GM23248 (cell line): Measurements from ENCODE around the gene CD8A. TPM values are rescaled to one million over a fixed set of nuclear protein-coding genes. Genes with fewer than 3 reads are reported as not detected.

Experiments
- DNase-seq: peaks from one replicate; pipeline ENCODE4 v3.0.0-alpha.2; 2015
- H2AFZ ChIP-seq: fragments of 200-600 bp; sonication (generic); 2 replicates; pipeline ENCODE4 v1.6.1; 2016; ENCODE audit warnings: antibody characterized with exemption
- H3F3A ChIP-seq: fragments of 200-600 bp; sonication (generic); 2 replicates; pipeline ENCODE4 v1.6.1; 2016; ENCODE audit warnings: mild to moderate bottlenecking, antibody characterized with exemption, mixed run types; ENCODE audit not compliant: insufficient read depth
- H3K27ac ChIP-seq: fragments of 200-600 bp; sonication (generic); 2 replicates; pipeline ENCODE4 v1.5.1; 2016; ENCODE audit warnings: mild to moderate bottlenecking
- H3K27me3 ChIP-seq: fragments of 200-600 bp; sonication (generic); replicated peaks from 2 replicates; pipeline ENCODE4 v1.6.1; 2016; ENCODE audit warnings: mild to moderate bottlenecking; ENCODE audit not compliant: insufficient read depth
- H3K36me3 ChIP-seq: fragments of 200-600 bp; sonication (generic); 2 replicates; pipeline ENCODE4 v1.6.1; 2016; ENCODE audit warnings: low read depth, mild to moderate bottlenecking
- H3K4me1 ChIP-seq: fragments of 200-600 bp; sonication (generic); 2 replicates; pipeline ENCODE4 v1.6.1; 2016; ENCODE audit warnings: mild to moderate bottlenecking; ENCODE audit not compliant: insufficient read depth
- H3K4me2 ChIP-seq: fragments of 200-600 bp; sonication (generic); one replicate; pipeline ENCODE4 v1.6.1; 2016; ENCODE audit warnings: mild to moderate bottlenecking; ENCODE audit not compliant: unreplicated experiment
- H3K4me3 ChIP-seq: fragments of 200-600 bp; sonication (generic); 2 replicates; pipeline ENCODE4 v1.5.1; 2016; ENCODE audit warnings: mild to moderate bottlenecking
- H3K79me2 ChIP-seq: fragments of 200-600 bp; sonication (generic); 2 replicates; pipeline ENCODE4 v1.6.1; 2016; ENCODE audit warnings: mild to moderate bottlenecking; ENCODE audit not compliant: insufficient read depth
- H3K9ac ChIP-seq: fragments of 200-600 bp; sonication (generic); 2 replicates; pipeline ENCODE4 v1.6.1; 2016; ENCODE audit warnings: mild to moderate bottlenecking
- H3K9me2 ChIP-seq: fragments of 200-600 bp; sonication (generic); 2 replicates; pipeline ENCODE4 v1.6.1; 2016; ENCODE audit warnings: mixed run types, mild to moderate bottlenecking, moderate library complexity; ENCODE audit not compliant: insufficient read depth
- H3K9me3 ChIP-seq: fragments of 200-600 bp; sonication (generic); one replicate; pipeline ENCODE4 v1.6.1; 2017; ENCODE audit warnings: low read depth
- H4K20me1 ChIP-seq: fragments of 200-600 bp; sonication (generic); 2 replicates; pipeline ENCODE4 v1.6.0; 2016; ENCODE audit not compliant: insufficient read depth
- EZH2 ChIP-seq: fragments of 200-600 bp; sonication (generic); IDR thresholded peaks from 2 replicates; pipeline ENCODE4 v1.6.1; 2018; ENCODE audit warnings: antibody characterized with exemption, mild to moderate bottlenecking; ENCODE audit not compliant: insufficient read depth, poor library complexity, severe bottlenecking
- EZH2phosphoT487 ChIP-seq: fragments of 200-600 bp; sonication (generic); IDR thresholded peaks from 2 replicates; pipeline ENCODE4 v1.6.1; 2018; ENCODE audit warnings: antibody characterized with exemption, moderate library complexity, mild to moderate bottlenecking, low read depth; ENCODE audit not compliant: insufficient read depth
- WGBS, 2 experiments: methylation state at CpG; one replicate each; pipeline ENCODE4 v1.1.6; 2015 to 2017; ENCODE audit warnings: low lambda C conversion rate in 2 of 2, low coverage in 1 of 2; ENCODE audit errors: missing lambda C conversion rate in 2 of 2; 5-methylcytosine and 5-hydroxymethylcytosine counted together
- in situ Hi-C: fragments of 300-500 bp; cut with MboI; formaldehyde crosslinking; loops from 2 replicates; pipeline ENCODE4 v1.15.0; 2020
- polyA plus RNA-seq: library from polyadenylated mRNA; unstranded; fragments of >200 nt; fragmentation: Nextera tagmentation; extraction: Ambion mirVana; gene quantifications from 2 replicates; pipeline ENCODE4 v1.2.1, GENCODE V29; 2016
- total RNA-seq: library from RNA; depleted of rRNA; stranded (reverse); fragments of >200 nt; shearing (Covaris generic); gene quantifications from 2 replicates; pipeline ENCODE4 v1.2.3, GENCODE V29; 2014

Gene CD8A
- total and polyA plus RNA-seq, 2 experiments from 2014 or later: 0.86 TPM; not detected in 1

GRCh38 chr2:86806059-86806857 is 15.5 kb upstream of the CD8A start:
- Histone ChIP-seq H3K9me2 (no peaks in the 10 kb centered on the region), H2AFZ (no peak overlapping the region), H3K4me2 (no peak overlapping the region), H3K4me1 (no peaks in the 10 kb centered on the region), H3K36me3 (no peaks in the 10 kb centered on the region), H3F3A (no peaks in the 10 kb centered on the region), H3K27me3 (peaks cover 26% of the 10 kb centered on the region), H3K27ac (no peak overlapping the region), H3K4me3 (no peak overlapping the region), H3K79me2 (no peaks in the 10 kb centered on the region), H3K9ac (no peak overlapping the region), H4K20me1 (no peaks in the 10 kb centered on the region), H3K9me3 (no peaks in the 10 kb centered on the region)
- 78 to 81% methylated on average over 21 of the region's 21 CpGs for WGBS, 2 experiments
- TF ChIP-seq EZH2: no peak
- TF ChIP-seq EZH2phosphoT487: no peak
- in situ Hi-C loops: no loop called here
- DNase-seq: no peak

DNA sequence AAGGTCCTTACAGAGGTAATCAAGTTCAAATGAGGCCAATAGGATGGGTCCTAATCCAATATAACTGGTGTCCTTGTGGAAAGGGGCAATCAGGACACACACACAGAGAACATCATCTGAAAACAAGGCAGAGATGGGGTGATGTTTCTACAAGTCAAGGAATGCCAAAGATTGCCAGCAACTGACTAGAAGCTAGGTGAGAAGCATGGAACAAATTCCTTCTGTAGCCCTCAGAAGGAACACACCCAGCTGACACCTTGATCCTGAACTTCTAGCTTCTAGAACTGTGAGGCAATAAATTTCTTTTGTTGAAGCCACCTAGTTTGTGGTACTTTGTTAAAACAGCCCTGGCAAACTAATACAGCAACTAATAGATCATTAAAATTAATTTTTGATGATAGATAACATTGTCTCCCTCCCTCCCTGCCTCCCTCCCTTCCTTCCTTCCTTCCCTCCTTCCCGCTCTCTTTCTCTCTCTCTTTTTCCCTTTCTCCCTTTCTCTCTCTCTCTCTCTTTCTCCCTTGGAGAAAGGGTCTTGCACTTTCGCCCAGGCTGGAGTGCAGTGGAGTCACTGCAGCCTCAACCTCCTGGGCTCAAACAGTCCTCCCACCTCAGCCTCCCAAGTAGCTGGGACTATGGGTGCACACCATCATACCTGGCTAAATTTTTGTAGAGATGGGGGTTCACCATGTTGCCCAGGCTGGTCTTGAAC is 10.3 kb upstream of the CD8A start:
- no peak overlapping the region for H3K9ac ChIP-seq
- H4K20me1 ChIP-seq: no peaks in the 10 kb centered on the region
- no peak overlapping the region for H3K4me2 ChIP-seq
- no peak overlapping the region for H3K4me3 ChIP-seq
- no peaks in the 10 kb centered on the region for H3F3A ChIP-seq
- H3K36me3 ChIP-seq: no peaks in the 10 kb centered on the region
- H3K27me3 ChIP-seq: peaks cover 13% of the 10 kb centered on the region
- no peak overlapping the region for H3K27ac ChIP-seq
- H3K79me2 ChIP-seq: no peaks in the 10 kb centered on the region
- no peaks in the 10 kb centered on the region for H3K4me1 ChIP-seq
- in situ Hi-C loops: no loop called here
- H2AFZ ChIP-seq: no peak overlapping the region
- 67 to 83% methylated on average over 2 of the region's 2 CpGs for WGBS, 2 experiments
- no peaks in the 10 kb centered on the region for H3K9me3 ChIP-seq
- no peaks in the 10 kb centered on the region for H3K9me2 ChIP-seq
- no peak for DNase-seq
- TF ChIP-seq EZH2phosphoT487 (no peak), EZH2 (no peak)

DNA sequence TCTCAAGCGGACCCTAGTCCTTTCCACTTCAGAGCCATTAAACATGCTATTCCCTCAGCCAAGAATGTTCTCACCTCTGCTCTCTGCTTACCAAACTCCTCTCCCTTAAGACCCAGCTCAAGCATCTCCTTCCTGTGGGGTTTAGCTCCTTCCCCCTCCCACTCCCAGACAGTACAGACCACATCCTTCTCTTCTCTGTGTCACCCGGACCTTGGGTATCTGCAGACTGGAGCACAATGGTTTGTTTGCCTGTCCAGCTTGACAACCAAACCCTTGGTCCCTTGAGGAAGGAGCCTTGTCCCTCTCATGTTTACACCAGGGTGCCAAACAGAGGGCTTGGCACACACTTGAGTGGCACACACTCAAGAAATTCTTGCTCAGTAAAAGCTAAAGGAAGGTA is 4.1 kb upstream of the CD8A start:
- DNase-seq: no peak
- Histone ChIP-seq H3K9ac (no peak overlapping the region), H3K9me3 (no peaks in the 10 kb centered on the region), H3K4me3 (no peak overlapping the region), H3K79me2 (no peaks in the 10 kb centered on the region), H4K20me1 (no peaks in the 10 kb centered on the region), H3F3A (no peaks in the 10 kb centered on the region), H3K4me1 (no peaks in the 10 kb centered on the region), H2AFZ (no peak overlapping the region), H3K4me2 (no peak overlapping the region), H3K27ac (no peak overlapping the region), H3K27me3 (peaks cover 52% of the 10 kb centered on the region), H3K9me2 (no peaks in the 10 kb centered on the region), H3K36me3 (no peaks in the 10 kb centered on the region)
- TF ChIP-seq EZH2: no peak
- no peak for TF ChIP-seq EZH2phosphoT487
- 57 to 63% methylated on average over 2 of the region's 2 CpGs for WGBS, 2 experiments
- in situ Hi-C loops: no loop called here

DNA sequence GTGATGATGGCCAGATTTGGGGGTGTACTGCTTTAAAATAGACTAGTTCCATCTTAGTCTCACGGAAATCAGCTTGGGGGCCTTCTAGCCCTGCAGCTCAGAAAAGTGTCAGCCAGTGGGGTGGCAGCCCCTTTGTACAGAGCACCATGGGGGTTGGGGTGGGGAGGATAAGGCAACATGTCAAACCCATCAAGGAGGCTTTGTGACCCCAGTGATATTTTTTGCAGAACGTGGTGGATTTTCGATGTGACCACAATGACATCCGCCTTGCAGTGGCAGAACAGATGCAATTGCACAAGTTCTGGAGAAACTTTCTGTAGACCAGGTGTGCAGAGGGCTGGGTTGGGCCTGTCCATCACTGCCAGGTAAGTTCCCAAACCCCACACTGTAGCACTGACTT is 3.0 kb upstream of the CD8A start:
- Histone ChIP-seq H3K4me3 (no peak overlapping the region), H3K9me3 (no peaks in the 10 kb centered on the region), H3K36me3 (no peaks in the 10 kb centered on the region), H2AFZ (no peak overlapping the region), H3K4me2 (no peak overlapping the region), H3F3A (no peaks in the 10 kb centered on the region), H3K27me3 (peaks cover 62% of the 10 kb centered on the region), H3K27ac (no peak overlapping the region), H3K4me1 (no peaks in the 10 kb centered on the region), H3K79me2 (no peaks in the 10 kb centered on the region), H4K20me1 (no peaks in the 10 kb centered on the region), H3K9me2 (no peaks in the 10 kb centered on the region), H3K9ac (no peak overlapping the region)
- in situ Hi-C loops: no loop called here
- TF ChIP-seq EZH2 (no peak), EZH2phosphoT487 (no peak)
- no peak for DNase-seq
- WGBS, 2 experiments: 43 to 53% methylated on average over 4 of the region's 4 CpGs
